ENCODE data around the gene PRDM11. TPM values are rescaled to one million over a fixed set of nuclear protein-coding genes. Genes with fewer than 3 reads are reported as not detected.
"Not testable (repeated sequence)": the region's sequence is repeated elsewhere in the genome, so short reads cannot be mapped to it uniquely, and the experiment has no call there.

PRDM11 gene
- total and polyA plus RNA-seq, 7 donors, result 2.3 to 14.2 (median 7.2) TPM

GRCh38 chr11:45248501-45249011, 102.1 kb downstream of the PRDM11 start:
- Histone ChIP-seq H3K4me1 (no peaks in the 10 kb centered on the region), H3K27me3 (ENCODE audit: insufficient read depth in 3 of 3, low read length in 2 of 3) (peaks cover 0 to 2% (median 0%) of the 10 kb centered on the region in 3 donors), H3K9me3 (no peaks in the 10 kb centered on the region), H3K36me3 (ENCODE audit: insufficient read depth in 1 of 2, low read depth in 1 of 2) (no peaks in the 10 kb centered on the region), H3K4me3 (no peak overlapping the region), H3K27ac (no peak overlapping the region)
- 84 to 97% (median 87%) methylated on average over 2 of the region's 2 CpGs for WGBS, 3 donors
- intact Hi-C loops (cut with DNase I), result no loop called here
- ATAC-seq, result no peak
- TF ChIP-seq CTCF (IDR thresholded peaks at IDR 0.05), result no peak
- DNase-seq, result no peak

GRCh38 chr11:45249372-45249771, 102.9 kb downstream of the PRDM11 start:
- 88 to 97% (median 94%) methylated on average over 1 of the region's 1 CpG for WGBS, 3 donors
- H3K36me3 ChIP-seq (ENCODE audit: insufficient read depth in 1 of 2, low read depth in 1 of 2); H3K27me3 ChIP-seq (ENCODE audit: insufficient read depth in 3 of 3, low read length in 2 of 3); H3K4me1 ChIP-seq; DNase-seq; ATAC-seq; H3K4me3 ChIP-seq; H3K9me3 ChIP-seq; H3K27ac ChIP-seq; intact Hi-C loops (cut with DNase I): not testable (repeated sequence)

GRCh38 chr11:45250035-45250718, 103.7 kb downstream of the PRDM11 start:
- no peak overlapping the region for H3K4me3 ChIP-seq
- intact Hi-C loops (cut with DNase I), result no loop called here
- peaks cover 0 to 2% (median 2%) of the 10 kb centered on the region in 3 donors for H3K27me3 ChIP-seq (ENCODE audit: insufficient read depth in 3 of 3, low read length in 2 of 3)
- H3K36me3 ChIP-seq (ENCODE audit: insufficient read depth in 1 of 2, low read depth in 1 of 2), result no peaks in the 10 kb centered on the region
- TF ChIP-seq CTCF (IDR thresholded peaks at IDR 0.05), result no peak
- WGBS, 3 donors, result 49 to 57% (median 51%) methylated on average over 3 of the region's 3 CpGs
- no peak for ATAC-seq
- H3K9me3 ChIP-seq, result no peaks in the 10 kb centered on the region
- no peaks in the 10 kb centered on the region for H3K4me1 ChIP-seq
- no peak overlapping the region for H3K27ac ChIP-seq
- DNase-seq, result no peak

- intact Hi-C loops (cut with DNase I), result no loop called here
- peaks cover 0 to 2% (median 2%) of the 10 kb centered on the region in 3 donors for H3K27me3 ChIP-seq (ENCODE audit: insufficient read depth in 3 of 3, low read length in 2 of 3)
- H3K4me3 ChIP-seq, result no peak overlapping the region
- no peaks in the 10 kb centered on the region for H3K36me3 ChIP-seq (ENCODE audit: insufficient read depth in 1 of 2, low read depth in 1 of 2)
- DNase-seq, result peak; percentile 45 to 78
- TF ChIP-seq CTCF (IDR thresholded peaks at IDR 0.05), result peak; percentile 64
- no peaks in the 10 kb centered on the region for H3K9me3 ChIP-seq
- no peak overlapping the region for H3K27ac ChIP-seq
- no peaks in the 10 kb centered on the region for H3K4me1 ChIP-seq
- WGBS, 3 donors, result 34 to 49% (median 38%) methylated on average over 22 of the region's 22 CpGs
- peak; percentile 76 to 92 (median 90) for ATAC-seq
Observed at GRCh38 chr11:45252134-45252856, 105.9 kb downstream of the PRDM11 start.

- H3K36me3 ChIP-seq (ENCODE audit: insufficient read depth in 1 of 2, low read depth in 1 of 2), result no peaks in the 10 kb centered on the region
- intact Hi-C loops (cut with DNase I), result no loop called here
- no peak for ATAC-seq
- no peaks in the 10 kb centered on the region for H3K4me1 ChIP-seq
- DNase-seq, result no peak
- H3K27me3 ChIP-seq (ENCODE audit: insufficient read depth in 3 of 3, low read length in 2 of 3), result peaks cover 0 to 2% (median 2%) of the 10 kb centered on the region in 3 donors
- WGBS, 3 donors, result 36 to 42% (median 37%) methylated on average over 3 of the region's 3 CpGs
- H3K4me3 ChIP-seq, result no peak overlapping the region
- no peak overlapping the region for H3K27ac ChIP-seq
- H3K9me3 ChIP-seq, result no peaks in the 10 kb centered on the region
- no peak for TF ChIP-seq CTCF (IDR thresholded peaks at IDR 0.05)
Observed at GRCh38 chr11:45252877-45253276, 106.4 kb downstream of the PRDM11 start.

Measured in psoas muscle (tissue), 8 donors.